Hepatocyte (in vitro differentiated cells): Measurements from ENCODE around the gene PARD3B. TPM values are rescaled to one million over a fixed set of nuclear protein-coding genes. Genes with fewer than 3 reads are reported as not detected.
"Not testable (repeated sequence)": the region's sequence is repeated elsewhere in the genome, so short reads cannot be mapped to it uniquely, and the experiment has no call there.

Source experiments
- DNase-seq: peaks from one replicate; pipeline ENCODE4 v3.0.0-alpha.2; 2016; ENCODE audit warnings: low spot score
- H2AFZ ChIP-seq: fragments of 200-600 bp; sonication (generic); 2 replicates; pipeline ENCODE4 v1.6.0; 2016; ENCODE audit warnings: antibody characterized with exemption, mild to moderate bottlenecking
- H3K27ac ChIP-seq: fragments of 200-600 bp; sonication (generic); 2 replicates; pipeline ENCODE4 v1.5.1; 2016; ENCODE audit warnings: mild to moderate bottlenecking
- H3K27me3 ChIP-seq: fragments of 200-600 bp; sonication (generic); 2 replicates; pipeline ENCODE4 v1.6.1; 2016
- H3K36me3 ChIP-seq: fragments of 200-600 bp; sonication (generic); replicated peaks from 2 replicates; pipeline ENCODE4 v1.5.1; 2016; ENCODE audit warnings: low read depth; ENCODE audit not compliant: insufficient read depth
- H3K4me1 ChIP-seq: fragments of 200-600 bp; sonication (generic); 2 replicates; pipeline ENCODE4 v1.5.1; 2016; ENCODE audit warnings: mild to moderate bottlenecking, moderate library complexity; ENCODE audit not compliant: insufficient read depth
- H3K4me2 ChIP-seq: fragments of 200-600 bp; sonication (generic); 2 replicates; pipeline ENCODE4 v1.6.0; 2016
- H3K4me3 ChIP-seq: fragments of 200-600 bp; sonication (generic); 2 replicates; pipeline ENCODE4 v1.5.1; 2016; ENCODE audit warnings: mild to moderate bottlenecking
- H3K79me2 ChIP-seq: fragments of 200-600 bp; sonication (generic); 2 replicates; pipeline ENCODE4 v1.6.0; 2017; ENCODE audit warnings: mild to moderate bottlenecking
- H3K9me2 ChIP-seq: fragments of 200-600 bp; sonication (generic); replicated peaks from 2 replicates; pipeline ENCODE4 v1.6.0; 2017; ENCODE audit warnings: mild to moderate bottlenecking; ENCODE audit not compliant: insufficient read depth
- H3K9me3 ChIP-seq: fragments of 200-600 bp; sonication (generic); 2 replicates; pipeline ENCODE4 v1.5.1; 2016; ENCODE audit warnings: low read depth, mild to moderate bottlenecking
- H4K20me1 ChIP-seq: fragments of 200-600 bp; sonication (generic); 2 replicates; pipeline ENCODE4 v1.6.0; 2016; ENCODE audit warnings: mild to moderate bottlenecking; ENCODE audit not compliant: insufficient read depth, poor library complexity, severe bottlenecking
- CTCF ChIP-seq: fragments of 200-600 bp; sonication (generic); IDR thresholded peaks from 2 replicates; pipeline ENCODE4 v1.5.1; 2016; ENCODE audit warnings: antibody characterized with exemption, mild to moderate bottlenecking; ENCODE audit not compliant: poor library complexity
- EZH2 ChIP-seq: fragments of 200-600 bp; sonication (generic); IDR thresholded peaks from 2 replicates; pipeline ENCODE4 v1.6.1; 2016; ENCODE audit warnings: antibody characterized with exemption, mild to moderate bottlenecking, borderline replicate concordance
- EZH2phosphoT487 ChIP-seq: fragments of 200-600 bp; sonication (generic); IDR thresholded peaks from one replicate; pipeline ENCODE4 v1.6.1; 2018; ENCODE audit warnings: antibody characterized with exemption, mild to moderate bottlenecking, low read depth, moderate library complexity; ENCODE audit not compliant: unreplicated experiment, severe bottlenecking
- WGBS: methylation state at CpG from one replicate; pipeline ENCODE4 v1.1.6; 2016; ENCODE audit warnings: low lambda C conversion rate; ENCODE audit errors: missing lambda C conversion rate; 5-methylcytosine and 5-hydroxymethylcytosine counted together
- polyA plus RNA-seq: library from polyadenylated mRNA; unstranded; fragments of >200 nt; fragmentation: Nextera tagmentation; extraction: Ambion mirVana; gene quantifications from 2 replicates; pipeline ENCODE4 v1.2.1, GENCODE V29; 2016
- total RNA-seq: library from RNA; depleted of rRNA; stranded (reverse); fragments of >200 nt; gene quantifications from 2 replicates; pipeline ENCODE4 v1.2.3, GENCODE V29; 2014

The PARD3B gene
- total and polyA plus RNA-seq, 2 experiments from 2014 or later: 11.5 to 21.7 TPM

- Histone ChIP-seq H3K27ac (peak overlapping the region; percentile 96), H3K4me3 (peak overlapping the region; percentile 85), H3K4me1 (peaks cover 27% of the 10 kb centered on the region), H3K79me2 (peaks cover 45% of the 10 kb centered on the region), H3K9me3 (no peaks in the 10 kb centered on the region), H3K36me3 (no peaks in the 10 kb centered on the region), H3K4me2 (peak overlapping the region; percentile 83), H2AFZ (peak overlapping the region; percentile 90), H3K27me3 (no peaks in the 10 kb centered on the region), H3K9me2 (no peaks in the 10 kb centered on the region), H4K20me1 (no peaks in the 10 kb centered on the region)
- WGBS: 5% methylated on average over 36 of the region's 45 CpGs
- peak; percentile 61 for DNase-seq
- TF ChIP-seq EZH2 (no peak), EZH2phosphoT487 (no peak), CTCF (no peak)
Observed at GRCh38 chr2:204545861-204546735, 823 bp downstream of the PARD3B start.

- Histone ChIP-seq H3K79me2 (peaks cover 90% of the 10 kb centered on the region), H3K27me3 (no peaks in the 10 kb centered on the region), H4K20me1 (no peaks in the 10 kb centered on the region), H2AFZ (no peak overlapping the region), H3K4me3 (no peak overlapping the region), H3K4me2 (peak overlapping the region; percentile 58), H3K4me1 (peaks cover 30% of the 10 kb centered on the region), H3K9me3 (no peaks in the 10 kb centered on the region), H3K9me2 (no peaks in the 10 kb centered on the region), H3K27ac (peak overlapping the region; percentile 36), H3K36me3 (no peaks in the 10 kb centered on the region)
- 51% methylated on average over 3 of the region's 3 CpGs for WGBS
- DNase-seq: no peak
- TF ChIP-seq EZH2 (no peak), CTCF (no peak), EZH2phosphoT487 (no peak)
Observed at GRCh38 chr2:204550751-204551511, 5.7 kb downstream of the PARD3B start.

- H3K36me3 ChIP-seq: no peaks in the 10 kb centered on the region
- no peaks in the 10 kb centered on the region for H3K9me2 ChIP-seq
- peak overlapping the region; percentile 36 for H3K27ac ChIP-seq
- H3K27me3 ChIP-seq: no peaks in the 10 kb centered on the region
- TF ChIP-seq EZH2: no peak
- DNase-seq: no peak
- 26% methylated on average over 3 of the region's 3 CpGs for WGBS
- H3K9me3 ChIP-seq: no peaks in the 10 kb centered on the region
- H3K4me1 ChIP-seq: peaks cover 30% of the 10 kb centered on the region
- no peak overlapping the region for H2AFZ ChIP-seq
- peak overlapping the region; percentile 58 for H3K4me2 ChIP-seq
- no peaks in the 10 kb centered on the region for H4K20me1 ChIP-seq
- H3K4me3 ChIP-seq: no peak overlapping the region
- H3K79me2 ChIP-seq: peaks cover 91% of the 10 kb centered on the region
Observed at GRCh38 chr2:204551512-204551863, 6.2 kb downstream of the PARD3B start.

DNA sequence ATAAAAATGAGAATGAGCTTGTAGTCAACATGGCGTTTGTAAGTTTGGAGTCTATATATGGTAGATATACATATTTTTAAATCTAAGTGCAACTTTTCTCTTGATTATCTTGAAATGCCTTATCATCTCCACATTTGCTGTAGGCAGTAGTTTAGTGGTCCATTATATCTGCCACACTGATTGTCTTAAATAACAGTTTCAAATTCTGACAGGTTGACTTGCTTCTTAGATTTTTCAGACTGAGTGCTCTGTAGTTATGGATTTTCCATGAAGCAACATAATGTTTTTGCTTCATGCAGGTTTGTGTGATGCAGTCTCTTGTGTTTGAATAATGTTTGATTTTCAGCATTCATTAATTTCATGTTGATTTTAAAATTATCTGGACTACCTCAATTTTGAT is 12.3 kb downstream of the PARD3B start:
- Histone ChIP-seq H3K9me3 (no peaks in the 10 kb centered on the region), H3K27me3 (no peaks in the 10 kb centered on the region), H3K36me3 (no peaks in the 10 kb centered on the region), H3K4me3 (no peak overlapping the region), H3K4me1 (no peaks in the 10 kb centered on the region), H2AFZ (no peak overlapping the region), H3K4me2 (no peak overlapping the region), H3K9me2 (no peaks in the 10 kb centered on the region), H3K79me2 (peaks cover 58% of the 10 kb centered on the region), H3K27ac (no peak overlapping the region), H4K20me1 (no peaks in the 10 kb centered on the region)
- no peak for DNase-seq
- 95% methylated on average over 1 of the region's 1 CpG for WGBS
- no peak for TF ChIP-seq EZH2
- TF ChIP-seq CTCF: no peak
- no peak for TF ChIP-seq EZH2phosphoT487

- not testable (repeated sequence) for DNase-seq, H3K4me1 ChIP-seq, H2AFZ ChIP-seq, H3K4me3 ChIP-seq, H3K27ac ChIP-seq, H3K9me3 ChIP-seq, H3K36me3 ChIP-seq, H3K9me2 ChIP-seq, H4K20me1 ChIP-seq, H3K27me3 ChIP-seq, H3K4me2 ChIP-seq
- peaks cover 47% of the 10 kb centered on the region for H3K79me2 ChIP-seq
Observed at GRCh38 chr2:204559358-204559757, 14.1 kb downstream of the PARD3B start.
